WTC11 (cell line): ENCODE results near the gene NAXD. TPM values are rescaled to one million over a fixed set of nuclear protein-coding genes. Genes with fewer than 3 reads are reported as not detected.

Experiments
- FOXJ3 ChIP-seq: sonication (generic); formaldehyde crosslinking; IDR thresholded peaks from 2 replicates; pipeline ENCODE4 v1.9.0; 2021; ENCODE audit warnings: missing genetic modification reagents, mild to moderate bottlenecking, borderline replicate concordance
- FOXP4 ChIP-seq: sonication (generic); formaldehyde crosslinking; IDR thresholded peaks from 2 replicates; pipeline ENCODE4 v1.8.0; 2022; ENCODE audit warnings: mild to moderate bottlenecking, missing genetic modification reagents
- GTF2I ChIP-seq: fragments of 250-450 bp; sonication (Bioruptor Pico); conservative IDR thresholded peaks from 2 replicates; pipeline ENCODE4 v1.4.0; 2021; ENCODE audit warnings: mild to moderate bottlenecking
- JUN ChIP-seq: sonication (generic); formaldehyde crosslinking; IDR thresholded peaks from 2 replicates; pipeline ENCODE4 v1.8.0; 2023; ENCODE audit warnings: mild to moderate bottlenecking, missing genetic modification reagents
- NFE2L1 ChIP-seq: sonication (generic); formaldehyde crosslinking; IDR thresholded peaks from 2 replicates; pipeline ENCODE4 v1.8.1; 2023; ENCODE audit warnings: missing genetic modification reagents
- NR3C1 ChIP-seq: sonication (generic); formaldehyde crosslinking; conservative IDR thresholded peaks from 2 replicates; pipeline ENCODE4 v1.8.1; 2023; ENCODE audit warnings: low read depth, mild to moderate bottlenecking, missing genetic modification reagents
- ZNF232 ChIP-seq: sonication (generic); formaldehyde crosslinking; IDR thresholded peaks from 2 replicates; pipeline ENCODE4 v1.8.0; 2022; ENCODE audit warnings: mild to moderate bottlenecking, missing genetic modification reagents
- ZNF317 ChIP-seq: sonication (generic); formaldehyde crosslinking; IDR thresholded peaks from 2 replicates; pipeline ENCODE4 v1.8.1; 2023; ENCODE audit warnings: low read depth, mild to moderate bottlenecking, moderate library complexity, missing genetic modification reagents, borderline replicate concordance
- ZNF396 ChIP-seq: fragments of 250-450 bp; sonication (Bioruptor Pico); IDR thresholded peaks from 2 replicates; pipeline ENCODE4 v1.8.0; 2021; ENCODE audit warnings: mild to moderate bottlenecking, moderate library complexity, borderline replicate concordance
- total RNA-seq: library from RNA; stranded (reverse); gene quantifications from 3 replicates; pipeline ENCODE4 v1.2.3, GENCODE V29; 2021
- TF ChIP-seq, protein P1 (sequence below): sonication (generic); formaldehyde crosslinking; IDR thresholded peaks from 2 replicates; pipeline ENCODE4 v1.8.1; 2023; ENCODE audit warnings: mild to moderate bottlenecking, moderate library complexity, missing genetic modification reagents
- TF ChIP-seq, protein P2 (sequence below): sonication (generic); formaldehyde crosslinking; IDR thresholded peaks from 2 replicates; pipeline ENCODE4 v1.8.0; 2022; ENCODE audit warnings: mild to moderate bottlenecking, missing genetic modification reagents
- TF ChIP-seq, protein P3 (sequence below): fragments of 250-450 bp; sonication (Bioruptor Pico); conservative IDR thresholded peaks from 2 replicates; pipeline ENCODE4 v1.9.0; 2021; ENCODE audit warnings: mild to moderate bottlenecking
- TF ChIP-seq, protein P4 (sequence below): sonication (generic); formaldehyde crosslinking; IDR thresholded peaks from 2 replicates; pipeline ENCODE4 v1.8.1; 2022; ENCODE audit warnings: low read depth, mild to moderate bottlenecking, moderate library complexity, missing genetic modification reagents, borderline replicate concordance
- TF ChIP-seq, protein P5 (sequence below): sonication (generic); formaldehyde crosslinking; IDR thresholded peaks from 2 replicates; pipeline ENCODE4 v1.8.1; 2022; ENCODE audit warnings: low read depth, missing genetic modification reagents, borderline replicate concordance
- TF ChIP-seq, protein P6 (sequence below): sonication (generic); formaldehyde crosslinking; IDR thresholded peaks from 2 replicates; pipeline ENCODE4 v1.8.1; 2022; ENCODE audit warnings: mild to moderate bottlenecking, moderate library complexity, missing genetic modification reagents
- TF ChIP-seq, protein P7 (sequence below): sonication (generic); formaldehyde crosslinking; IDR thresholded peaks from 2 replicates; pipeline ENCODE4 v1.8.0; 2023; ENCODE audit warnings: missing genetic modification reagents, mild to moderate bottlenecking, borderline replicate concordance
- TF ChIP-seq, protein P8 (sequence below): fragments of 250-450 bp; sonication (Bioruptor Pico); IDR thresholded peaks from 2 replicates; pipeline ENCODE4 v1.9.0; 2021; ENCODE audit warnings: mild to moderate bottlenecking, borderline replicate concordance

NAXD gene
- total RNA-seq, 1 experiment from 2014 or later = 29.3 TPM

DNA sequence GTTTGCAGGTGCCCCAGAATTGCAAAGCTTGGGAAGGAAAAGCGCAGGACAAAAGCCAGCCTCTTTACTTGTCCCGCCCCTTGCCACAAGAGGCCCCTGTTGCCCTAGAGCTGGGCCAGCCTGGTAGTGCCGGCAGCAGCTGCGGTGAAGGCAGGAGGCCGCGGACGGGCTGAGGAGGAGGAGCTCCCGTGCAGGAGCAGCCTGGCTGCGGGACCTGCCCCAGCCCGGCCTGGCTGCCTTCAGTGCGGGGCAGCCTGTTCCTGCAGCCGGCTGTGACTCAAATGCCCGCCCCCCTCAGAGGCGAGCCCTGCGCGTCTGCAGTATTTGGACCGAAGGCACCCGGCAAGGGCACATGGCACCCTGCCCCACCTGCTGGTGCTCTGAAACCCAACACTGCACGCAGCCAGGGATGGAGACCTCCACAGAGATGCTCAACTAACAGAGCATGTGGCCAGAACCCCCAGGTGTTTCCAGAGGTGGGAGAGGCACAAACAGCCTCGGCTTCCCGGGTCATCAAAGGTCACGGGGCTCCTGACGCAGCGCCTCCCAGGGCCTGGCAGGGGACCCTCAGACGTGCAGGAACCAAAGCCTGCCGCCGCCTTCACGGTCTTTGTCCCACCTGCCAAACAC, 29.7 kb downstream of the NAXD start (continued):
- TF ChIP-seq, protein P1, sequence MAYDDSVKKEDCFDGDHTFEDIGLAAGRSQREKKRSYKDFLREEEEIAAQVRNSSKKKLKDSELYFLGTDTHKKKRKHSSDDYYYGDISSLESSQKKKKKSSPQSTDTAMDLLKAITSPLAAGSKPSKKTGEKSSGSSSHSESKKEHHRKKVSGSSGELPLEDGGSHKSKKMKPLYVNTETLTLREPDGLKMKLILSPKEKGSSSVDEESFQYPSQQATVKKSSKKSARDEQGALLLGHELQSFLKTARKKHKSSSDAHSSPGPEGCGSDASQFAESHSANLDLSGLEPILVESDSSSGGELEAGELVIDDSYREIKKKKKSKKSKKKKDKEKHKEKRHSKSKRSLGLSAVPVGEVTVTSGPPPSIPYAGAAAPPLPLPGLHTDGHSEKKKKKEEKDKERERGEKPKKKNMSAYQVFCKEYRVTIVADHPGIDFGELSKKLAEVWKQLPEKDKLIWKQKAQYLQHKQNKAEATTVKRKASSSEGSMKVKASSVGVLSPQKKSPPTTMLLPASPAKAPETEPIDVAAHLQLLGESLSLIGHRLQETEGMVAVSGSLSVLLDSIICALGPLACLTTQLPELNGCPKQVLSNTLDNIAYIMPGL (CRISPR knock-in tag) = peak; percentile 48; the same call in 1 of the 2 replicates
- TF ChIP-seq, protein P2, sequence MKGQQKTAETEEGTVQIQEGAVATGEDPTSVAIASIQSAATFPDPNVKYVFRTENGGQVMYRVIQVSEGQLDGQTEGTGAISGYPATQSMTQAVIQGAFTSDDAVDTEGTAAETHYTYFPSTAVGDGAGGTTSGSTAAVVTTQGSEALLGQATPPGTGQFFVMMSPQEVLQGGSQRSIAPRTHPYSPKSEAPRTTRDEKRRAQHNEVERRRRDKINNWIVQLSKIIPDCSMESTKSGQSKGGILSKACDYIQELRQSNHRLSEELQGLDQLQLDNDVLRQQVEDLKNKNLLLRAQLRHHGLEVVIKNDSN (CRISPR knock-in tag) = no peak
- TF ChIP-seq ZNF317 (CRISPR knock-in tag) = no peak
- no peak for TF ChIP-seq FOXP4 (CRISPR knock-in tag)
- TF ChIP-seq, protein P3, sequence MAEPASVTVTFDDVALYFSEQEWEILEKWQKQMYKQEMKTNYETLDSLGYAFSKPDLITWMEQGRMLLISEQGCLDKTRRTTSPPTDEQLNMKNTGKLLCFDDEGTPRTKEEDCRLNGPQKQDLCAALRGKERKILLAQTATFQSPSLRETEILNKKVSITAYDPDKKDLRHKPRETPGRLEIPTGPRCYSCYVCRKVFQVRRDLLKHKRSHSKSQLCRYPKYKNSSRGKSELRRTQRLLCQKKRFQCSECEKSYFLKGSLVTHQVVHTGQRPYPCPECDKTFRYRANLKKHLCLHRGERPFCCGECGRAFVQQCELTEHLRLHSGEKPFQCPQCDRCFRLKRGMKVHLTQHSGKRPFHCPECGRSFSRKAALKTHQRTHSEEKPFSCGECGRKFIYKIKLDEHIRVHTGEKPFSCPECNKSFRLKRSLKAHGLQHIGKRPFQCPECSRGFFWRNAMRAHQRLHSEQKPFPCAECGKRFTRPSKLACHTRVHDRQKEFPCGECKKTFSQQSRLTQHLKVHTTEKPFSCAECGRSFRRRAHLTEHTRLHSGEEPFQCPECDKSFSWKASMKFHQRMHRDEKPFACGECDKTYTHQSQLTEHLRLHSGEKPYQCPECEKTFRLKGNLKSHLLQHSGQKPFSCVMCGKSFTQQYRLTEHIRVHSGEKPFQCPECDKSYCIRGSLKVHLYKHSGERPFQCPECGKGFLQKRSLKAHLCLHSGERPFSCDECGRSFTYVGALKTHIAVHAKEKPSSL (CRISPR knock-in tag) = no peak
- TF ChIP-seq NR3C1 (CRISPR knock-in tag) = no peak
- TF ChIP-seq, protein P4, sequence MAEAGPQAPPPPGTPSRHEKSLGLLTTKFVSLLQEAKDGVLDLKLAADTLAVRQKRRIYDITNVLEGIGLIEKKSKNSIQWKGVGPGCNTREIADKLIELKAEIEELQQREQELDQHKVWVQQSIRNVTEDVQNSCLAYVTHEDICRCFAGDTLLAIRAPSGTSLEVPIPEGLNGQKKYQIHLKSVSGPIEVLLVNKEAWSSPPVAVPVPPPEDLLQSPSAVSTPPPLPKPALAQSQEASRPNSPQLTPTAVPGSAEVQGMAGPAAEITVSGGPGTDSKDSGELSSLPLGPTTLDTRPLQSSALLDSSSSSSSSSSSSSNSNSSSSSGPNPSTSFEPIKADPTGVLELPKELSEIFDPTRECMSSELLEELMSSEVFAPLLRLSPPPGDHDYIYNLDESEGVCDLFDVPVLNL (CRISPR knock-in tag) = no peak
- no peak for TF ChIP-seq JUN
- no peak for TF ChIP-seq ZNF232 (CRISPR knock-in tag)
- no peak for TF ChIP-seq ZNF396 (CRISPR knock-in tag)
- TF ChIP-seq FOXJ3 (CRISPR knock-in tag) = no peak
- TF ChIP-seq, protein P5, sequence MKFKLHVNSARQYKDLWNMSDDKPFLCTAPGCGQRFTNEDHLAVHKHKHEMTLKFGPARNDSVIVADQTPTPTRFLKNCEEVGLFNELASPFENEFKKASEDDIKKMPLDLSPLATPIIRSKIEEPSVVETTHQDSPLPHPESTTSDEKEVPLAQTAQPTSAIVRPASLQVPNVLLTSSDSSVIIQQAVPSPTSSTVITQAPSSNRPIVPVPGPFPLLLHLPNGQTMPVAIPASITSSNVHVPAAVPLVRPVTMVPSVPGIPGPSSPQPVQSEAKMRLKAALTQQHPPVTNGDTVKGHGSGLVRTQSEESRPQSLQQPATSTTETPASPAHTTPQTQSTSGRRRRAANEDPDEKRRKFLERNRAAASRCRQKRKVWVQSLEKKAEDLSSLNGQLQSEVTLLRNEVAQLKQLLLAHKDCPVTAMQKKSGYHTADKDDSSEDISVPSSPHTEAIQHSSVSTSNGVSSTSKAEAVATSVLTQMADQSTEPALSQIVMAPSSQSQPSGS (CRISPR knock-in tag) = no peak
- TF ChIP-seq NFE2L1 (CRISPR knock-in tag) = no peak
- TF ChIP-seq, protein P6, sequence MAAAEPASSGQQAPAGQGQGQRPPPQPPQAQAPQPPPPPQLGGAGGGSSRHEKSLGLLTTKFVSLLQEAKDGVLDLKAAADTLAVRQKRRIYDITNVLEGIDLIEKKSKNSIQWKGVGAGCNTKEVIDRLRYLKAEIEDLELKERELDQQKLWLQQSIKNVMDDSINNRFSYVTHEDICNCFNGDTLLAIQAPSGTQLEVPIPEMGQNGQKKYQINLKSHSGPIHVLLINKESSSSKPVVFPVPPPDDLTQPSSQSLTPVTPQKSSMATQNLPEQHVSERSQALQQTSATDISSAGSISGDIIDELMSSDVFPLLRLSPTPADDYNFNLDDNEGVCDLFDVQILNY (CRISPR knock-in tag) = no peak
- TF ChIP-seq, protein P7, sequence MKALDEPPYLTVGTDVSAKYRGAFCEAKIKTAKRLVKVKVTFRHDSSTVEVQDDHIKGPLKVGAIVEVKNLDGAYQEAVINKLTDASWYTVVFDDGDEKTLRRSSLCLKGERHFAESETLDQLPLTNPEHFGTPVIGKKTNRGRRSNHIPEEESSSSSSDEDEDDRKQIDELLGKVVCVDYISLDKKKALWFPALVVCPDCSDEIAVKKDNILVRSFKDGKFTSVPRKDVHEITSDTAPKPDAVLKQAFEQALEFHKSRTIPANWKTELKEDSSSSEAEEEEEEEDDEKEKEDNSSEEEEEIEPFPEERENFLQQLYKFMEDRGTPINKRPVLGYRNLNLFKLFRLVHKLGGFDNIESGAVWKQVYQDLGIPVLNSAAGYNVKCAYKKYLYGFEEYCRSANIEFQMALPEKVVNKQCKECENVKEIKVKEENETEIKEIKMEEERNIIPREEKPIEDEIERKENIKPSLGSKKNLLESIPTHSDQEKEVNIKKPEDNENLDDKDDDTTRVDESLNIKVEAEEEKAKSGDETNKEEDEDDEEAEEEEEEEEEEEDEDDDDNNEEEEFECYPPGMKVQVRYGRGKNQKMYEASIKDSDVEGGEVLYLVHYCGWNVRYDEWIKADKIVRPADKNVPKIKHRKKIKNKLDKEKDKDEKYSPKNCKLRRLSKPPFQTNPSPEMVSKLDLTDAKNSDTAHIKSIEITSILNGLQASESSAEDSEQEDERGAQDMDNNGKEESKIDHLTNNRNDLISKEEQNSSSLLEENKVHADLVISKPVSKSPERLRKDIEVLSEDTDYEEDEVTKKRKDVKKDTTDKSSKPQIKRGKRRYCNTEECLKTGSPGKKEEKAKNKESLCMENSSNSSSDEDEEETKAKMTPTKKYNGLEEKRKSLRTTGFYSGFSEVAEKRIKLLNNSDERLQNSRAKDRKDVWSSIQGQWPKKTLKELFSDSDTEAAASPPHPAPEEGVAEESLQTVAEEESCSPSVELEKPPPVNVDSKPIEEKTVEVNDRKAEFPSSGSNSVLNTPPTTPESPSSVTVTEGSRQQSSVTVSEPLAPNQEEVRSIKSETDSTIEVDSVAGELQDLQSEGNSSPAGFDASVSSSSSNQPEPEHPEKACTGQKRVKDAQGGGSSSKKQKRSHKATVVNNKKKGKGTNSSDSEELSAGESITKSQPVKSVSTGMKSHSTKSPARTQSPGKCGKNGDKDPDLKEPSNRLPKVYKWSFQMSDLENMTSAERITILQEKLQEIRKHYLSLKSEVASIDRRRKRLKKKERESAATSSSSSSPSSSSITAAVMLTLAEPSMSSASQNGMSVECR (CRISPR knock-in tag) = no peak
- TF ChIP-seq, protein P8, sequence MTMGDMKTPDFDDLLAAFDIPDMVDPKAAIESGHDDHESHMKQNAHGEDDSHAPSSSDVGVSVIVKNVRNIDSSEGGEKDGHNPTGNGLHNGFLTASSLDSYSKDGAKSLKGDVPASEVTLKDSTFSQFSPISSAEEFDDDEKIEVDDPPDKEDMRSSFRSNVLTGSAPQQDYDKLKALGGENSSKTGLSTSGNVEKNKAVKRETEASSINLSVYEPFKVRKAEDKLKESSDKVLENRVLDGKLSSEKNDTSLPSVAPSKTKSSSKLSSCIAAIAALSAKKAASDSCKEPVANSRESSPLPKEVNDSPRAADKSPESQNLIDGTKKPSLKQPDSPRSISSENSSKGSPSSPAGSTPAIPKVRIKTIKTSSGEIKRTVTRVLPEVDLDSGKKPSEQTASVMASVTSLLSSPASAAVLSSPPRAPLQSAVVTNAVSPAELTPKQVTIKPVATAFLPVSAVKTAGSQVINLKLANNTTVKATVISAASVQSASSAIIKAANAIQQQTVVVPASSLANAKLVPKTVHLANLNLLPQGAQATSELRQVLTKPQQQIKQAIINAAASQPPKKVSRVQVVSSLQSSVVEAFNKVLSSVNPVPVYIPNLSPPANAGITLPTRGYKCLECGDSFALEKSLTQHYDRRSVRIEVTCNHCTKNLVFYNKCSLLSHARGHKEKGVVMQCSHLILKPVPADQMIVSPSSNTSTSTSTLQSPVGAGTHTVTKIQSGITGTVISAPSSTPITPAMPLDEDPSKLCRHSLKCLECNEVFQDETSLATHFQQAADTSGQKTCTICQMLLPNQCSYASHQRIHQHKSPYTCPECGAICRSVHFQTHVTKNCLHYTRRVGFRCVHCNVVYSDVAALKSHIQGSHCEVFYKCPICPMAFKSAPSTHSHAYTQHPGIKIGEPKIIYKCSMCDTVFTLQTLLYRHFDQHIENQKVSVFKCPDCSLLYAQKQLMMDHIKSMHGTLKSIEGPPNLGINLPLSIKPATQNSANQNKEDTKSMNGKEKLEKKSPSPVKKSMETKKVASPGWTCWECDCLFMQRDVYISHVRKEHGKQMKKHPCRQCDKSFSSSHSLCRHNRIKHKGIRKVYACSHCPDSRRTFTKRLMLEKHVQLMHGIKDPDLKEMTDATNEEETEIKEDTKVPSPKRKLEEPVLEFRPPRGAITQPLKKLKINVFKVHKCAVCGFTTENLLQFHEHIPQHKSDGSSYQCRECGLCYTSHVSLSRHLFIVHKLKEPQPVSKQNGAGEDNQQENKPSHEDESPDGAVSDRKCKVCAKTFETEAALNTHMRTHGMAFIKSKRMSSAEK = no peak
- no peak for TF ChIP-seq GTF2I (CRISPR knock-in tag)
